CD4-positive, alpha-beta T cell (primary cell): ENCODE results near the gene ARHGAP5. TPM values are rescaled to one million over a fixed set of nuclear protein-coding genes. Genes with fewer than 3 reads are reported as not detected.

Experiments
- ATAC-seq: fragments of 200-7000 bp; cut with Tn5 transposase; one replicate; pipeline ENCODE4 v1.10.0; 2022; ENCODE audit warnings: mild to moderate bottlenecking; ENCODE audit not compliant: poor library complexity
- CTCF ChIA-PET: fragments of 350-600 bp; sonication (Branson Sonifier 250); formaldehyde crosslinking; loops from one replicate; lab custom pipeline; 2021; ENCODE audit warnings: antibody characterized with exemption, inconsistent platforms; lab: Charles Lee
- POLR2A ChIA-PET: fragments of 350-600 bp; sonication (Branson Sonifier 250); formaldehyde crosslinking; loops from one replicate; lab custom pipeline; 2021; ENCODE audit warnings: antibody characterized with exemption, inconsistent platforms; lab: Charles Lee
- DNase-seq, 14 experiments: peaks; one replicate each; pipeline ENCODE4 v3.0.0-alpha.2; 2013 to 2020; ENCODE audit warnings: mixed read lengths in 2 of 14
- H3K27ac ChIP-seq, 2 donors: one replicate each; pipeline versions ENCODE4 v1.5.1 to v1.7.0; 2013; ENCODE audit warnings: low read length in 2 of 2, low read depth in 1 of 2, mild to moderate bottlenecking in 1 of 2
- H3K27me3 ChIP-seq, 2 experiments: 1 replicate in 1 of 2; 2 replicates in 1 of 2; pipeline versions ENCODE4 v1.6.1 to v1.7.0; 2013; ENCODE audit warnings: low read length in 2 of 2, control low read depth in 1 of 2, mild to moderate bottlenecking in 1 of 2, moderate library complexity in 1 of 2; ENCODE audit not compliant: insufficient read depth in 2 of 2, control insufficient read depth in 1 of 2
- H3K36me3 ChIP-seq: one replicate; pipeline ENCODE4 v1.6.1; 2013; ENCODE audit warnings: low read length, control low read depth; ENCODE audit not compliant: insufficient read depth
- H3K4me1 ChIP-seq: one replicate; pipeline ENCODE4 v1.6.1; 2013; ENCODE audit warnings: low read length, control low read depth; ENCODE audit not compliant: insufficient read depth
- H3K4me3 ChIP-seq: one replicate; pipeline ENCODE4 v1.5.1; 2013; ENCODE audit warnings: mild to moderate bottlenecking, low read length, moderate library complexity
- H3K9me3 ChIP-seq, 2 experiments: 1 replicate in 1 of 2; 2 replicates in 1 of 2; pipeline versions ENCODE4 v1.6.1 to v1.7.0; 2013; ENCODE audit warnings: low read length in 2 of 2, mild to moderate bottlenecking in 2 of 2, control low read depth in 1 of 2, moderate library complexity in 1 of 2; ENCODE audit not compliant: control insufficient read depth in 1 of 2, insufficient read depth in 1 of 2
- H3K27ac Mint-ChIP-seq: one replicate; pipeline ENCODE4 v1.8.0; 2020; ENCODE audit warnings: mixed read lengths
- H3K27me3 Mint-ChIP-seq: one replicate; pipeline ENCODE4 v1.8.0; 2021; ENCODE audit warnings: mixed read lengths
- H3K36me3 Mint-ChIP-seq: one replicate; pipeline ENCODE4 v1.8.0; 2021; ENCODE audit warnings: low read depth, mixed read lengths
- H3K4me1 Mint-ChIP-seq: one replicate; pipeline ENCODE4 v1.8.0; 2021; ENCODE audit warnings: low read depth, mixed read lengths
- H3K4me3 Mint-ChIP-seq: one replicate; pipeline ENCODE4 v1.8.0; 2020; ENCODE audit warnings: mild to moderate bottlenecking, mixed read lengths
- H3K9me3 Mint-ChIP-seq: one replicate; pipeline ENCODE4 v1.8.0; 2020; ENCODE audit warnings: mixed read lengths
- intact Hi-C, 2 experiments: fragments of 100-400 bp; cut with DNase I in 1 of 2; cut with micrococcal nuclease in 1 of 2; formaldehyde crosslinking; loops; one replicate each; pipeline versions ENCODE4 v1.15.1 to v1.9.0; 2023 to 2025; cut with DNase I, micrococcal nuclease
- total RNA-seq, 174 experiments: library from RNA in 2 of 174; stranded (reverse) in 2 of 174; gene quantifications; one replicate each; pipeline ENCODE4 v1.2.3 and lab custom pipeline; 2021 to 2026
- TF ChIP-seq, protein P1 (sequence below): fragments of 200-600 bp; IDR thresholded peaks from one replicate; pipeline ENCODE4 v1.8.0; 2022; ENCODE audit warnings: antibody characterized with exemption, mild to moderate bottlenecking

The ARHGAP5 gene
- total RNA-seq, 2 experiments from 2014 or later = 68.5 to 72.5 TPM

DNA sequence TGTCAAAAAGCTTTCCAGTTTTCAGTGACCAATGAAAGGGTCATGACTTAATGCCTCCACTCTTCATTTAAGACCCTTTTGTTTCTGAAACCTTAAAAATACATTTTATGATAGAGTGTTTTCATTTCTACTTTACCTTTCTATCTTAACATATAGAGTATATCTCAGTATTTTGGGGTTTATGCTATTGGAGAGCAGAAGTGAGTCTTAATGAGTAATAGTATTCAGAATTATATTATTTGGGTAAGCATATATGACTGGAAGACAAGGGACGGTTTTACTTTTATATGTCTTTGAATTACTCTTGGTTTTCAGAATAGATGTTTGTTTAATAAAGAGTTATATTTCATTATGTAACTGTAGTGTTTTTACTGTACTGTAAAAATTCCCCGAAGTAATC lies 10.8 kb downstream of the ARHGAP5 start:
- Mint-ChIP-seq H3K36me3 (peaks cover 31% of the 10 kb centered on the region), H3K4me3 (no peak overlapping the region), H3K9me3 (no peaks in the 10 kb centered on the region), H3K27ac (no peak overlapping the region), H3K4me1 (peaks cover 60% of the 10 kb centered on the region), H3K27me3 (no peaks in the 10 kb centered on the region)
- no peaks in the 10 kb centered on the region for H3K4me1 ChIP-seq
- ATAC-seq = no peak
- no peak for DNase-seq
- H3K27ac ChIP-seq = no peak overlapping the region
- ChIA-PET POLR2A (no interaction called here), CTCF (interaction anchor here (0.6 kb wide), 1 partner anchor 71 kb away, joined by 4 read pairs; no protein-coding TSS in a partner anchor)
- no peaks in the 10 kb centered on the region for H3K27me3 ChIP-seq
- H3K4me3 ChIP-seq = no peak overlapping the region
- H3K36me3 ChIP-seq = peaks cover 21% of the 10 kb centered on the region
- H3K9me3 ChIP-seq = no peaks in the 10 kb centered on the region
- intact Hi-C loops = no loop called here
- TF ChIP-seq, protein P1, sequence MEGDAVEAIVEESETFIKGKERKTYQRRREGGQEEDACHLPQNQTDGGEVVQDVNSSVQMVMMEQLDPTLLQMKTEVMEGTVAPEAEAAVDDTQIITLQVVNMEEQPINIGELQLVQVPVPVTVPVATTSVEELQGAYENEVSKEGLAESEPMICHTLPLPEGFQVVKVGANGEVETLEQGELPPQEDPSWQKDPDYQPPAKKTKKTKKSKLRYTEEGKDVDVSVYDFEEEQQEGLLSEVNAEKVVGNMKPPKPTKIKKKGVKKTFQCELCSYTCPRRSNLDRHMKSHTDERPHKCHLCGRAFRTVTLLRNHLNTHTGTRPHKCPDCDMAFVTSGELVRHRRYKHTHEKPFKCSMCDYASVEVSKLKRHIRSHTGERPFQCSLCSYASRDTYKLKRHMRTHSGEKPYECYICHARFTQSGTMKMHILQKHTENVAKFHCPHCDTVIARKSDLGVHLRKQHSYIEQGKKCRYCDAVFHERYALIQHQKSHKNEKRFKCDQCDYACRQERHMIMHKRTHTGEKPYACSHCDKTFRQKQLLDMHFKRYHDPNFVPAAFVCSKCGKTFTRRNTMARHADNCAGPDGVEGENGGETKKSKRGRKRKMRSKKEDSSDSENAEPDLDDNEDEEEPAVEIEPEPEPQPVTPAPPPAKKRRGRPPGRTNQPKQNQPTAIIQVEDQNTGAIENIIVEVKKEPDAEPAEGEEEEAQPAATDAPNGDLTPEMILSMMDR = no peak

DNA sequence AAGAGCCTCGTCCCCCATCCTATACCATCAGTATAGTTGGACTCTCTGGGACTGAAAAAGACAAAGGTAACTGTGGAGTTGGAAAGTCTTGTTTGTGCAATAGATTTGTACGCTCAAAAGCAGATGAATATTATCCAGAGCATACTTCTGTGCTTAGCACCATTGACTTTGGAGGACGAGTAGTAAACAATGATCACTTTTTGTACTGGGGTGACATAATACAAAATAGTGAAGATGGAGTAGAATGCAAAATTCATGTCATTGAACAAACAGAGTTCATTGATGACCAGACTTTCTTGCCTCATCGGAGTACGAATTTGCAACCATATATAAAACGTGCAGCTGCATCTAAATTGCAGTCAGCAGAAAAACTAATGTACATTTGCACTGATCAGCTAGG lies 13.6 kb downstream of the ARHGAP5 start:
- Mint-ChIP-seq H3K9me3 (no peaks in the 10 kb centered on the region), H3K27ac (no peak overlapping the region), H3K36me3 (peaks cover 47% of the 10 kb centered on the region), H3K27me3 (no peaks in the 10 kb centered on the region), H3K4me3 (no peak overlapping the region), H3K4me1 (peaks cover 48% of the 10 kb centered on the region)
- H3K27me3 ChIP-seq = no peaks in the 10 kb centered on the region
- no peak overlapping the region for H3K4me3 ChIP-seq
- H3K4me1 ChIP-seq = no peaks in the 10 kb centered on the region
- H3K9me3 ChIP-seq = no peaks in the 10 kb centered on the region
- DNase-seq (no peak), ATAC-seq (no peak)
- CTCF ChIA-PET = no interaction called here
- POLR2A ChIA-PET = no interaction called here
- H3K27ac ChIP-seq = no peak overlapping the region
- intact Hi-C loops = no loop called here
- H3K36me3 ChIP-seq = peaks cover 23% of the 10 kb centered on the region
- TF ChIP-seq, protein P1 = no peak

DNA sequence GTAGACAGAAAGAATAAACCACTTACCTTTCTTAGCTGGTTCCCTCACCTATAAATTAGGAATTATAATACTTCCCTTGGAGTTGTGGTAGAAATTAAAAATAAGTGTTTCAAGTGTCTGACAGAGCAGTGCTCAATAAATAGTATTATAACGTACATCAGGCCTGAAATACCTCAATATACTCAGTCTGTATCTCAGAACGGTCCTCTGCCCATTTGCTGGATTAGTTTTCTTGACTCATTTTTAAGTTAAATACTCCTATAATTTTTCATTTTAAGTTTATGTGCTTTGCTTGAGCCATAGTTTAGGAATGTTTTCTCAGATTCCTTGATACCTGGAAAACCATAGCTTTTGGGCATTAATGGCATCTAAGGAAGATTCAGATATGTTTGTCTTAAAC lies 22.4 kb downstream of the ARHGAP5 start:
- Mint-ChIP-seq H3K27me3 (no peaks in the 10 kb centered on the region), H3K4me1 (peaks cover 51% of the 10 kb centered on the region), H3K4me3 (no peak overlapping the region), H3K36me3 (peaks cover 9% of the 10 kb centered on the region), H3K9me3 (no peaks in the 10 kb centered on the region), H3K27ac (no peak overlapping the region)
- POLR2A ChIA-PET = no interaction called here
- TF ChIP-seq, protein P1 = no peak
- no peak overlapping the region for H3K27ac ChIP-seq
- DNase-seq = no peak
- intact Hi-C loops = no loop called here
- no peaks in the 10 kb centered on the region for H3K27me3 ChIP-seq
- H3K4me1 ChIP-seq = peaks cover 10% of the 10 kb centered on the region
- H3K4me3 ChIP-seq = no peak overlapping the region
- no peaks in the 10 kb centered on the region for H3K36me3 ChIP-seq
- no peak for ATAC-seq
- H3K9me3 ChIP-seq = no peaks in the 10 kb centered on the region
- CTCF ChIA-PET = no interaction called here
